KMS-11 (cell line): ENCODE data around the gene PPFIA1.

Source experiments
- H2AFZ ChIP-seq: fragments of 200-600 bp; sonication (generic); 2 replicates; pipeline ENCODE4 v1.6.1; 2016; ENCODE audit warnings: antibody characterized with exemption, mixed run types, low read depth
- H3K27ac ChIP-seq: fragments of 200-600 bp; sonication (generic); 2 replicates; pipeline ENCODE4 v1.6.1; 2016; ENCODE audit warnings: mild to moderate bottlenecking, mixed run types
- H3K27me3 ChIP-seq: fragments of 200-600 bp; sonication (generic); 2 replicates; pipeline ENCODE4 v1.6.1; 2017; ENCODE audit warnings: mild to moderate bottlenecking, low read depth, mixed run types, moderate library complexity; ENCODE audit not compliant: insufficient read depth
- H3K36me3 ChIP-seq: fragments of 200-600 bp; sonication (generic); 2 replicates; pipeline ENCODE4 v1.6.1; 2017; ENCODE audit warnings: mild to moderate bottlenecking, mixed run types; ENCODE audit not compliant: insufficient read depth
- H3K4me1 ChIP-seq: fragments of 200-600 bp; sonication (generic); 2 replicates; pipeline ENCODE4 v1.6.1; 2016; ENCODE audit warnings: mild to moderate bottlenecking, low read depth, mixed run types; ENCODE audit not compliant: poor library complexity, severe bottlenecking
- H3K4me2 ChIP-seq: fragments of 200-600 bp; sonication (generic); 2 replicates; pipeline ENCODE4 v1.7.0; 2016; ENCODE audit warnings: mild to moderate bottlenecking, mixed run types
- H3K4me3 ChIP-seq: fragments of 200-600 bp; sonication (generic); IDR thresholded peaks from 2 replicates; pipeline ENCODE4 v1.6.1; 2017; ENCODE audit warnings: low read depth, low read length, mixed read lengths; ENCODE audit not compliant: insufficient read depth
- H3K79me2 ChIP-seq: fragments of 200-600 bp; sonication (generic); 2 replicates; pipeline ENCODE4 v1.6.1; 2016; ENCODE audit warnings: low read depth, mixed run types; ENCODE audit not compliant: insufficient read depth
- H3K9ac ChIP-seq: fragments of 200-600 bp; sonication (generic); 2 replicates; pipeline ENCODE4 v1.6.1; 2016; ENCODE audit warnings: mild to moderate bottlenecking, mixed run types
- H4K20me1 ChIP-seq: fragments of 200-600 bp; sonication (generic); 2 replicates; pipeline ENCODE4 v1.6.1; 2016; ENCODE audit warnings: mild to moderate bottlenecking, mixed run types; ENCODE audit not compliant: insufficient read depth
- TF ChIP-seq, protein P1 (sequence below): fragments of 200-600 bp; sonication (generic); conservative IDR thresholded peaks from 2 replicates; pipeline ENCODE4 v1.6.1; 2017; ENCODE audit warnings: low read depth, mild to moderate bottlenecking, antibody characterized with exemption, low read length, moderate library complexity, mixed read lengths

Gene PPFIA1

DNA sequence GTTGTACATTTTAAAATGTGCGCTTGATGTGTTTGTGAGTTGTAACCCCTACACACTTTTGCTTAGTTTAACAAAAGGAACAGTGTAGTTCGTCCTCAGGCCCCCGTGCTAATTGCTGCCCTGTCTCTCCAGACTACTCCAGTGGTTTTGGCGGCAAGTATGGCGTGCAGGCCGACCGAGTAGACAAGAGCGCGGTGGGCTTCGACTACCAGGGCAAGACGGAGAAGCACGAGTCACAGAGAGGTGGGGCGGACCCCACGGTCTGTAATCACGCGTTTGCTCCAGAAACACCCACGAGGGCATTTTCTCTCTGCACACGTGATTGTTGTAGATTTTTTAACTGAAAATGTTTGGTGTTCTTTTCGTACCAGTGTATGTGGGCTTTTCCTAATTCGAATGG, 146.4 kb downstream of the PPFIA1 start:
- Histone ChIP-seq H3K27me3 (no peaks in the 10 kb centered on the region), H3K79me2 (no peaks in the 10 kb centered on the region), H3K36me3 (no peaks in the 10 kb centered on the region), H4K20me1 (no peaks in the 10 kb centered on the region), H3K4me2 (no peak overlapping the region), H3K4me3 (no peak overlapping the region), H2AFZ (no peak overlapping the region), H3K9ac (no peak overlapping the region), H3K27ac (no peak overlapping the region), H3K4me1 (no peaks in the 10 kb centered on the region)
- TF ChIP-seq, protein P1, sequence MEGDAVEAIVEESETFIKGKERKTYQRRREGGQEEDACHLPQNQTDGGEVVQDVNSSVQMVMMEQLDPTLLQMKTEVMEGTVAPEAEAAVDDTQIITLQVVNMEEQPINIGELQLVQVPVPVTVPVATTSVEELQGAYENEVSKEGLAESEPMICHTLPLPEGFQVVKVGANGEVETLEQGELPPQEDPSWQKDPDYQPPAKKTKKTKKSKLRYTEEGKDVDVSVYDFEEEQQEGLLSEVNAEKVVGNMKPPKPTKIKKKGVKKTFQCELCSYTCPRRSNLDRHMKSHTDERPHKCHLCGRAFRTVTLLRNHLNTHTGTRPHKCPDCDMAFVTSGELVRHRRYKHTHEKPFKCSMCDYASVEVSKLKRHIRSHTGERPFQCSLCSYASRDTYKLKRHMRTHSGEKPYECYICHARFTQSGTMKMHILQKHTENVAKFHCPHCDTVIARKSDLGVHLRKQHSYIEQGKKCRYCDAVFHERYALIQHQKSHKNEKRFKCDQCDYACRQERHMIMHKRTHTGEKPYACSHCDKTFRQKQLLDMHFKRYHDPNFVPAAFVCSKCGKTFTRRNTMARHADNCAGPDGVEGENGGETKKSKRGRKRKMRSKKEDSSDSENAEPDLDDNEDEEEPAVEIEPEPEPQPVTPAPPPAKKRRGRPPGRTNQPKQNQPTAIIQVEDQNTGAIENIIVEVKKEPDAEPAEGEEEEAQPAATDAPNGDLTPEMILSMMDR, result no peak

DNA sequence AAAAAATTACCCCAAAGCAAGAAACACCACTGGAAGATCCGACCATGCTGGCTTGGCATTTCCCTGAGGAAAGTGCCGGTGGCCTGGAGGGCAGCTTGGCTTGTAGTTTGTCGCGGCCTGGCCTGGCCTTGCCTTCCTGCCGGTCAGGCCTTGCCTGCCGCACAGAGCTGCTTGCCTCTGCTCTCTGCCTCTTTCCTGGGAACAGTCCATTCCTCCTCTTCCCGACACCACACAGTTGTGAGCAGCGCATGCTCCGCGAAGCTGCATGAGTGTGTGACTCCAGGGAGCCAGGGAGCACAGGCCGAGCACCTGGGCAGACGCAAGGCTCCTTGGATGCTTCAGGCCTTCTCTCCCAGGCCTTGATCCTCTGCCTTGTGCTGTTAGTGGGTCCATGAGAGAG, 147.6 kb downstream of the PPFIA1 start:
- Histone ChIP-seq H3K4me1 (no peaks in the 10 kb centered on the region), H3K4me2 (no peak overlapping the region), H4K20me1 (no peaks in the 10 kb centered on the region), H3K27me3 (no peaks in the 10 kb centered on the region), H3K9ac (no peak overlapping the region), H3K27ac (no peak overlapping the region), H2AFZ (no peak overlapping the region), H3K4me3 (no peak overlapping the region), H3K36me3 (no peaks in the 10 kb centered on the region), H3K79me2 (no peaks in the 10 kb centered on the region)
- TF ChIP-seq, protein P1, result no peak

GRCh38 chr11:70419307-70420007, 149.0 kb downstream of the PPFIA1 start:
- no peak overlapping the region for H3K27ac ChIP-seq

GRCh38 chr11:70420008-70420464, 149.5 kb downstream of the PPFIA1 start:
- Histone ChIP-seq H2AFZ (no peak overlapping the region), H3K27ac (no peak overlapping the region), H3K9ac (no peak overlapping the region), H4K20me1 (no peaks in the 10 kb centered on the region), H3K4me2 (no peak overlapping the region), H3K4me1 (no peaks in the 10 kb centered on the region), H3K79me2 (no peaks in the 10 kb centered on the region), H3K36me3 (no peaks in the 10 kb centered on the region), H3K4me3 (no peak overlapping the region), H3K27me3 (no peaks in the 10 kb centered on the region)
- TF ChIP-seq, protein P1, result no peak

More at GRCh38 chr11:70419307-70420007, 149.0 kb downstream of the PPFIA1 start:
- Histone ChIP-seq H3K4me2 (no peak overlapping the region), H2AFZ (no peak overlapping the region), H3K9ac (no peak overlapping the region), H3K36me3 (no peaks in the 10 kb centered on the region), H4K20me1 (no peaks in the 10 kb centered on the region), H3K4me3 (no peak overlapping the region), H3K4me1 (no peaks in the 10 kb centered on the region), H3K27me3 (no peaks in the 10 kb centered on the region), H3K79me2 (no peaks in the 10 kb centered on the region)
- TF ChIP-seq, protein P1, result no peak
